CD4-positive, alpha-beta T cell treated with Interleukin-2 at 100 ng/mL for 4 hours (primary cell): ENCODE measurements around the gene NKD1.

Experiments
- DNase-seq: peaks from one replicate; pipeline ENCODE4 v3.0.0-alpha.2; 2020; ENCODE audit warnings: low spot score

The NKD1 gene

DNA sequence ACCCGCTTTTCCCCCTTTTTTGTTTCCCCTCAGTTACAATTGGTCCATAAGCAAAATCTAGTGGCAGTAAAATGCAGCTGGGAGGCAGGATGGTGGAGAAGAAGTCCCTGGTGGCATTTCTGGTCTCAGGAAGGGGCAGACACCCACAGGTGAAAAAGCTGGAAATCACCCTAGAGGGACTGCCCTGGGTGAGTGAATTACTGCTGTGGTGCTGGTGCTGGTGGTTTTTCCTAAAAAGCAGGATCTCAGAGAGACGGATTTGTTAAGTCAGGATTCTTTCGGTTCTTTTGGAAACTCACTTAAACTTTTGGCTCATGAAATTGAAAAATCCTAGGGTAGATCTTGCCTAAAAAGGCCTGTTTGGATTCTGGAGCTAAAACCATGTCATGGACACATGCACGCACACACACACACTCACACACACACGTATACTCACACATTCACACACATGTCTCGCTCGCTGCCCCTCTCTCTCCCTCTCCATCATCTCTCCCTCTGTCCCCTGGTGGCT is 65.8 kb downstream of the NKD1 start:
- no peak for DNase-seq

DNA sequence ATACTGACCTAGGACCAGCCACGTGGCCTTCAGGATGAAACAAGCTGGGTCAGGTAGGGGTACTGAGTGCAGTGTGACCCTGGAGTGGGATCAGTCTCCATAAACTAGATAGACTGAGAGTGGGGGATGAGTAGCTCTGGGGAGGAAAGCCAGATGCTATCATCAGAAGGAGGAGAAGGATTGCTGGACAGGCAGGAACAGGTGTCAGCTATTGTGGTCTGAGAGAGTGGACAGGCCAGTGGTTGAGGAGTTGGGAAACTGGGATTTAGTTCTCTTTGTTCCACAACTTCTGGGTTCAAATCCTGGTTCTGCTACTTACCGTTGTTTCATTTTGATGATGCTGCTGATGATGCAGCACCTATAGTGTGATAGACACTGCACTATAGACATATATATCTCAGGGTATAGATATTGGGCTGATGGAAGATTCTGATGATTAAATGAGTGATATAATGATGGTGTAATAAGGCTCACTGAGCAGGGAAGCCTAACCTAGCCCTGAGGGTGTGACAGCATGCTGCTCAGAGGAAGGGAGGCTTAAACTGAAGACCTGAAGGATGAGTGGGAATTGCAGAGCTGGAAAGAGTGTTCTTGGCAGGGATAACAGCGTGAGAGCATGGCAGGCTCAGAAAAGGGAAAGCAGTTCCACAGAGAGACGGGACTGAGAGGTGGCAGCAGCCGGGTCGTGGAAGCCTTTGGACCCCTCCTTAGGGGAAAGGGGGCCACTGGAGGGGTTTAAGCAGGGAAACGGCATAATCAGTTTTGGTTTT is 66.9 kb downstream of the NKD1 start:
- no peak for DNase-seq

DNA sequence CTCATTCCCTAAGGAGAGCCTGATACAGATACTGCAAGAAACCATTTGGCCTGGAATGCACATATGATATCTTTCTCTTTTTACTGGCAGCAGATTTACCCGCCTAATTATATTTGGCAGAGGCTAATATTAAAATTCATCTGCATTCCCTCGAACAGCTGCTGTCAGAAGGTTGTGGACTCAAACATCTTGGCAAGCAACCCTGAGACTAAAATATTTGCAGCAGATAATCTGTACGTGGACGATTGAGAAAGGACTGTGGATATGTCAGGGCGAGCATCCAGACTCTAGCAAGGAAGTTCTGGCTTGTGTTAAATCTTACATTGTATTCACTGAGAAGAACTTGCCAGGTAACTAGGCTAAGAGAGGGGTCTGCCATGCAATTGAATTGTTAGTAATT is 67.7 kb downstream of the NKD1 start:
- DNase-seq: no peak

DNA sequence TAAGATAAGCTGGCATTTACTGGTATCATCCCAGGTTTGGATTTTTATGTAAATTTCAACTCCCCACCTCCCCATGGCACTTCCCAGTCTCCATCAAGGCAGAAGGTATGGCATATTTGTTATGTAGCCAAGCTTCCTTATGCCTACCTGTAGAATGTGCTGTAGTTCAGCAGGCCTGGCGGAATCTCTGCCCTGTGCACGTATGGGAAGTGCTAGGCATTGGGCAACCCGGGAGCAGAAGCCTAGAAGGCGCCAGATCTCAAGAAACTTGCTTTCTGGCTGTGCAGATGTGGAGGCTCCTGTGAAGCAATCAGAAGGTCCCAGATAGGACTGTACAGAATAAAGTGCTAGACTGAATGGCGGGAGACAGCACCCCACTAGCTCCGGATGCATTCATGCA is 68.2 kb downstream of the NKD1 start:
- DNase-seq: no peak

DNA sequence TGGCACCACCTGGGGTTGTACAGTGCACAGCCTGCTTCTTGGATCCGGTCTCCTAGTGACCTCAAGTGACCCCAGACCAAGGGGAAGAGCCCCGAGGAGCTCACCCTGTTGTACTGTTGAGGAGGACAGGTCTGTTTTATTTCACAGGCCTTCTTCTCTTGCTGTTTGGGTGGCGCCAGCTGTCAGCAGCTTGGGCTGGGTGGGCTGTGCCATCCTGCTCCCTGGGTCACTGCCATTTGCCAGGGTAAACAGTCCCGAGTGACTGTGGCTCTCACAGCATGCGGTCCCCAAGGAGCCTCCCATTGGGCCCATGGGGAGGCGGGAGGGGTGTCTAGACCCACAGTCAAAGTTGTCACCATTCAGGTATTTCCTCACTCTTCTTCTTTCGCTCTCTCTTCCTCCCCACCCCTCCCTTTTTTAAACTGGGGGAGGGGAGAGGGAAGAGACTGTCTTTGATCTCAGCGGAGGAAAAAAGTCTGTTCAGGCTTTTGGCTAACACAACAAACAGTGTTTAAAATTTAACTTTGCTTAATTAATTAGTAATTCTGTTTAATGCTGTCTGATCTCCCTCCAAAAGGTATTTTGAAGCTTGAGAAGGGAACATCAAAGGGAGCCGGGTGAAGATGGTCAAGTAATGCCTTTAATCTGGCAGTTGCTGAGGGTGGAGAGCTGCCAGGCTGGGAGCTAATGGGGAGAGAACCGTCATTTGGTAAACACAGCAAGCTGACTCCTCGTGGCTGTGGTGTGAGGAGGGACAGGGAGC is 68.9 kb downstream of the NKD1 start:
- DNase-seq: no peak

DNA sequence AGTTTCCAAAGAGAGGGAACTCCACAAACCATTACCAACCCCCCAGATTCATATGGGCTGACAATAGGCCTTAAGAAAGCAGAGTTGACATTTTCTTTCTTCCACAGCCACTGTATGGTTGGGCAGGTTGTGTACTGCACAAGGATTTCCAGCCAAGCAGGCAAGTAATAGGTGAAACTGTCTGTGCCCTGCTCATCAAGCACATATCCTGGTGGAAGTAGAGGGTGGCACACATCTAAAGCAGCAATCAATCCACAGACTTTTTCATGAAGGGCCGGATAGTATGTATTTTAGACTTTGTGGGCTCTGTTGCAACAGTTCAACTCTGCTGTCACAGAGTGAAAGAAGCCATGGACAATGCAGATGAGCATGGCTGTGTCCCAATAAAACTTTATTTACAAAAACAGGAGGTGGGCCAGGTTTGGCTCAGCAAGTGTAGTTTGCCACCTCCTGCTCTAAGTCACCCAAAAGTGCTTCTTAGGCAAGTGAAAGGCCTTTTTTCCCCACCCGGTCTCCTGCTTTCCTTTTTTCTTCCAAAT is 69.5 kb downstream of the NKD1 start:
- no peak for DNase-seq

DNA sequence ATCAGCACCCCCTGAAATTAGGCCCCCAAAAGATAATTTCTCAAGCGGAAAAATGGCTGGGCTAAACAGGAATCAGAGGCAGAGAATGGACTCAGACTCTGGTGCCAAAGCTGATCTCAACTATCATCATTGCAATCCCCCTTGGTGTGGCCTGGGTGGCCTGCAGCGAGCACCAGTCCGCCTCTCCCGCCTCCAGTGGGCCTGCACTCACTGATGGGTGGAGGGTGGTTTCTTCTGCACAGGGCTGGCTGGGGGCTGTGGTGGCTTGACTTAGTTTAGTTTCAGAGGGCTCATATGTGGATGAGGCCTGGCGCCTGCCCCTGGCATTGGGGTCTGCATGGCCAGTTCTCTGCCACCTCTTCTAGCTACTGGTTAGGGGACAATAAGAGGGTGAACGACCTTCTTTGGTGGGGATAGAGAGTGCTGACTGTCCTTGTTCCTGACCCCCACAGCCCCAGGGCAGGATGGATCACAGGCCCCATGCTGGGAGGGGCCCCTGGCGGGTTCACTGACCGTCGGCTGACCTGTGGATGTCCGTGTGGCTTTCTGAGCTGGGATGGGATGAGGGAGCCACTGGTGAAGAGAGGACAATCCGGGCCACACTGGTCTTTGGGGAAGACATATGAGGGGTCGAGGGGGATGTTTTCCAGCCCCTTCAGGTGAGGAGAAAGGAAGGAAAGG is 70.2 kb downstream of the NKD1 start:
- DNase-seq: no peak

DNA sequence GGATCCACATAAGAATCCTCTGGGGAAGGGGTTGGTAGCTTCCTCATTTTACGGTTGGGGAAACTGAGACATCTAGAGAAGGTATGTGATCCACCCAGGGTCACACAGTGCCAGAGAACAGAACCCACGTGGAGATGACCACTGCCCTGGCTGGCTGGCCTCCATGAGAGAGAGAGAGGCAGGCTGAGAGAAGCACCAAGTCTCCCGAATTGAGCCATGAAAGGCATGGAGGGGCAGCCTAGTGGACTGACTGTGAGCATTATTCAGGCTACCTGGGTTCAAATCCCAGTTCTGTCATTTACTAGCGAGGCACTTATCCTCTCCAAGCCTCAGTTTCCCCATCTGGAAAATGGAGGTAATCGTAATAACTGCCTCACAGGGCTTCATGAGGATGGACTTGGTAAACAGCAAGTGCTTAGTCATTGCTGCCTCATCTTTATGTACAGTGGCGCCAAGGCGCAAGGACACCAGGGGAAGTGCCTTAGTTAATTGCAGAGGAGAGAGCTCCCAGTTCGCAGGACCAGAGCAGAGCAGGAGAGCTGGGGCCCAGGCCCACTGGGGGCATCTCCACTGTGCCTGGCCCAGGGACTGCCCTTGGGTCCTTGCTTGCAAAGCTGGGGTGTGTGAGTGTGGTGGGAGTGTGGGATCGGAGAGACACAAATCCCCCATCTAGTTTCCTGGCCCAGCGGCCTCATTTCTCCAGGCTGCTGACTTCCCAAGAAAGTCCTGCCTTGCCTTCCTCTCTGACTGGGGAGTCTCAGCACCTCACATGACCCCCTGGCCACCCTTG is 71.7 kb downstream of the NKD1 start:
- DNase-seq: no peak

DNA sequence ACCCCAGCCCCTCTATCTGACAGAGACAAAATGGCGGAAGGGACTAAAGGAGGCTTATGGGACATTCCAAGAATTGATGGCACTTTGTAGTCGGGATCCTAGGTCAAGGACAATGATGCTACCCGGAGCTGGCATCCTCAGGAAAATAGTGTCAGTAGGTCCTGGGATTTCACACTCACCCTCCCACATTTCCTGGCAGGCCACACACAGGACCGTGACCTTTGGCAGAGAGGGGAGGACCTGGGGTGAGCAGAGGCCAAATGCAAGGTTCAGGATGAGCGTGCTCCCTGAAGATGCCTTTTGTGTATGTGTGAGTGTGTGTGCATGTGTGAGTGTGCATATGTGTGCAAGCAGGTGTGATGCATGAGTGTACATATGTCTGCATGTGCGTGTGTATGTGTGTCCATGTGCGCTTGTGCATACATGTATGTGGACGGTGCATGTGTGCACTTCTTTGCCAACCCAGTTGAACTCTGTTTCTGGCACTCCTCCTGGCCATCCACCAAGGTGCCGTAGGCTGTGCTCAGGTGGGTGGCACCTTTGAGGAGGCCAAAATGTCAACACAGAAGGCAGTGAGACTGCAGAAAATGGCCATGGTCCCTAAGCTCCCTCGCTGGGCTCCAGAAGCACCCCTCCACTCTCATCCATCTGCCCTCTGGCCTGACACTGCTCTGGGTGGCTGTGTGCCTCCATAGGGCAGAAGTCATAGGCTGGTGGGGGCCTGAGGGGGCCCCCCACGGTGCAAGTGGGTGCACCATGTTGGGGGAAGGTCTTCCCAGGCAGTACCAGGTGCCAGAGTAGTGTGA is 72.7 kb downstream of the NKD1 start:
- DNase-seq: no peak

DNA sequence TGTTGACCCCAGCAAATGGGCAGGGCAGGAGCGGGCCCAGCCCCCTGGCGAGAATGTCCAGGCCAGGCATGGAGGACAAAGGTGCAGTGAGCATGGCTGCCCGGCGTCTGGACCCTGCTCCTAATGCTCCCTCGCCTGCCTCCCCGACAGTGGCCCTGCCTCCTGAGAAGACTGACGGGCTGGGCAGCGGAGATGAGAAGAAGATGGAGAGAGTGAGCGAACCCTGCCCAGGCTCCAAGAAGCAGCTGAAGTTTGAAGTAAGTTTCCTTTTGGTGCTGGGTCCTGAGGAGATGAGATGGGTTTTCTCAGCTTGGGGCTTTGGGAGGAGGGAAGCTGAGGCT is 73.2 kb downstream of the NKD1 start:
- no peak for DNase-seq

DNA sequence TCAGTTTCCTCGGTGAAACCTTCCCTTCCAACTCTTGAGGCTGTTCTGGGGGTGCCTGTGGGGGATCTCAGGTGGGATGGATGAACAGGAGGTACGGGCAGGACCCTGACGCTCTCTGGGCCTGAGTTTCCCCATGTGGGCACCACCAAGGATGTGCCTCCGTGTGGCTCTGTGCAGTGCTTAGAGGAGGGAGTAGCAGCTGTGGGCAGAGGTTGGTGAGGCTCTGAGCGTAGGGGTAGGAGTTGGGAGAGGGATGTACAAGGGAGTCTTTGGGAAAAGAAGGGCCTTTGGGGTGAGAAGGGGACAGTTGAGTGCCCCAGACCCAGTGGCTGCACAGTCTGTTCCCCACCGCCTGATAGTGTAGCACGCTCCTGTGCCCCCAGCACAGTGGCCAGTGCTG is 73.8 kb downstream of the NKD1 start:
- no peak for DNase-seq

DNA sequence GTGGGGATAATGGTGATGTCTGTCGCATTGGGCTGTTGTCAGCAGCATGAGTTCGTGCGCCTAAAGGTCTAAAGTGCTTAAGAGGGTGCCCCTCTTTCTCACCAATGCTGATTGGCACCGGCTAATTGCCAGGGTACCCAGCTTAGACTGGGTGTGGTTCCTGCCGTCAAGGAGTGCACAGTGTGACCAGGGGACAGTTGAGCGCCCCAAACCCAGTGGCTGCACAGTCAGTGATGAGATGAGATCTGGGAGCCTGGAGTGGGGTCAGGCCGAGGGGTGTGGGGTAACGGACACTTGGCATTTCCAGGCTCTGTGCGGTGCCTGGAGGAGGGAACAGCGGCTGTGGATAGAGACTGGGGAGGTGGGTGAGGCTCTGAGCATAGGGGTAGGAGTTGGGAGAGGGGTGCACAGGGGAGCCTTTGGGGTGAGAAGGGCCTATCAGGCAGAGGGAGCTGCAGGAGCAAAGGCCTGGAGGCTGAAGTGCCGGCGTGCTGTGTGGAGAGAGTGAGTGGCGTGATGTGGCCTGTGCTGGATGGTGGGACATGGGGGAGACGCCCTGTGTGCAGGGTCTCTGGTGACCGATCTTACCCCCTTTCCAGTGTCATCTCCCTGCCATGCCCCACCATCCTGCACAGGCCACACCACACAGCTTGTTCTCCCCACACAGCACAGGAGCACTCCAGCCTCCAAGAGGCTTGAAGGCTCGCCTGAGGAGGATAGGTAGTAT is 74.6 kb downstream of the NKD1 start:
- no peak for DNase-seq

DNA sequence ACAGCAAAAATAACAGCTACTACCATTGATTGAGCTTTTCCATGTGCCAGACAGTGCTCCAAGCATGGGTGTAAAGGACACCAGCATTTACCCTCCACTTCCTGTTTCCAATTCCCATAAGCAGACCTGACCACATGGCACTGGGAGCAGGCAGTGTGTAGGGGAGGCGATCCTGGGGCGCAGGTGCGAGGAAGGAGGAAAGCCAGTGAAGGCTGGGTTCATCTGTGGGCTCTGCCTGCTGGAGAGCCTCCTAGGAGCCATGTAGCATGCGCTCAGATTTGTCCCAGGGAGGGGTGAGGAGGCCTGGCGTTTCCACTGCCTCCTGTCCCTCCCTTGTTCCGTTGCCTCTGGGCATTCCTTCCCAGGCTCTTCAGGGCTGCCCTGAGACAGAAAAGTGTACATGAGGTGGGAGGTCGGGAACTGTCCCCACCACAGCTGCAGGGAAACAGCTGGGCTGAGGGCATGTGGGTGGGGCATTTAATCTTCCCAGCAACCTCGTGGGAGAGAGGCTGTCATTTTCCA is 76.3 kb downstream of the NKD1 start:
- no peak for DNase-seq

DNA sequence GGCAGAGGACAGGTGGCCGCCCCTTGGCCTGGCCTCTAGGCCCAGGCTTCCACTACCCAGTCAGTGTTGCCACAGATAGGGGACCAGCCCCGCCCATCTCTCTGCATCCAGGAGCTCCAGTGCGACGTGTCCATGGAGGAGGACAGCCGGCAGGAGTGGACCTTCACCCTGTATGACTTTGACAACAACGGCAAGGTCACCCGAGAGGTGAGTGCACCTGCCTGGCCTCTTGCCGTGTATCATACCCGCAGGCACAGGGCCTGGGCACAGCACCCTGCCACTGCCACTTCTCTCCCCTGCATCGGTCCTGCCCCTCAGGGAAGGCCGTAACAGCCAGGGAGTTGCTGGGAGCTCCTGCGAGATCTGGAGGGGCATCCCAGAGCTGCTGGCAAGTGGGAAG is 77.2 kb downstream of the NKD1 start:
- DNase-seq: no peak

DNA sequence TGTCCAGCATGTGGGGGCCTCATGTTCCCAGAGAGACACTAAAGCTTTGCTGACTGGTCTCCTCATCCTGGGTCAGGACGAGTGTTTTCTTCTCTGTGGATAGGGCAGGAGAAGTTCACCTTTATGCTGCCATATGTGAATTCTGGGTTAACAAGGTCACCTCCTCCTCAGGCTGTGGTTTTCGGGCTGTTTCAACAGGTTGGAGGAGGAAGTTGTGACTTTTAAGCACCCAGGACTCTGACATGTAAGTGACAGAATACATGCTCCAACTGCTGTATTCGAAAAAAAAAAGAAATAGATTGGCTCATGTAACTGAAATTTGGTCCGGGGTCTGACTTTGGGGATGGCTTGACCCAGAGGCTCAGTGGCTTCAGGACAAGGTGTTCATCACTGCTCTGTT is 78.7 kb downstream of the NKD1 start:
- DNase-seq: no peak

DNA sequence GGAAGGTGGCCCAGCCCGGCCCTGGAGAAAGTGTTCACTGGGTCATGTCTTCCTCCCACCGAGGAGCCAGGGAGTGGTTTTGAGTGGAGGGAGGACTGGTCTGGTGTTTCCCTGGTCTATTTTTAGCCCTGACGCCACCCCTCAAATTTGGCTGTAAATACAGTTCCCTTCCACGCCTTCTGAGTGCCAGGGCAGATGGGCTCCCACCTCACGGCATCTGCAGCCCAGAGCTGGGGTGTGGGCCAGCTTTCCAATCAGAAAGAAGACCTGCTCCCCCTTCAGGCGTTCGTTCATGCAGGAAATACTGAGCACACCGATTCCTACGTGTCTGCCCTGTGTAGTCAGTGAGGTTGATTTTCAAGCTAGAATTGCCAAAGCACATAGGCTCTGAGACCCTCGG is 79.2 kb downstream of the NKD1 start:
- DNase-seq: peak; percentile 43

DNA sequence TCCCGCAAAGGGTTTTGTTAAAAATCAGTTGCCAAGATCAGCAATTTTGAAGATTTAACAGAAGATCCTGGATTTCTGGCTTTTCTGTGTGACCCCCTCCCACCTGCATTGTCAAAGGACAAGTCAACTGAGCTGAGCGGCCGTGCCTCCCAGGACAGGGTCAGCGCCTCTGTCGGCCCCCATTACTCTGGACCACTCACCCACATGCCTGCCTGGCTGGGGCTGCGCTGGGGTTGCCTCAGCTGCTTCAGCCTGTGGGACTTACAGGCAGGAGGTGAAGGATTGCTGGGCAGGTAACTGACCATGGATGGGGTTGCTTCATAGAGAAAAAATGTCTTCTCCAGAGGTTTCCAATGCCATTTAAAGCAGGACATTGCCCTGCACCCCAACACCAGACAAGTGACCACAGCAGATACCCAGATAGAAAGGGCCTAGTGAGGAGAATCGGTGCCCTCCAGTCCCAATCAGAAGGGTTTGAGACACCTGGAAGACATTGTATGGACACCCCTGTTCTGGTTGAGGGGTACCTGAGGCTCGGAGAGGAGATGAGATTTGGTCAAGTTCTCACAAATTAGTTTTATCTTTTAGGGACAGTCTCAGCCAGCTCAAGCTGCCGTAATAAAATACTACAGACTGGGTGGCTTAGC is 80.1 kb downstream of the NKD1 start:
- DNase-seq: no peak

DNA sequence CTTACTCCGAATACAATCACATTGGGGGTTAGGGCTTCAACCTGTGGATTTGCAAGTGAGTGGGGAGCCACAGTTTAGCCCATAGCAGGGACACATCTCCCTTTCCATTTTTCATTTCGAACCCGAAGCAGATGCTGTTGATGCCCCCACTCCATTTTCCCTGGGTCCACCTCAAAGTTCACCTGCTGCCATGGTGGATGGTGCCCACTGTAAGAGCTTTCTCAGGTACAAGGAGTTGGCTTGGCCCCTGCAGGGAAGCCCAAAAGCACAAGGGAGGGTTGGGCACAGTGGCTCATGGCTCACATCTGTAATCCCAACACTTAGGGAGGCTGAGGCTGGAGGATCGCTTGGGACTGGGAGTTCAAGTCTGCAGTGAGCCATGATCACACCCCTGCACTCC is 81.1 kb downstream of the NKD1 start:
- DNase-seq: no peak

DNA sequence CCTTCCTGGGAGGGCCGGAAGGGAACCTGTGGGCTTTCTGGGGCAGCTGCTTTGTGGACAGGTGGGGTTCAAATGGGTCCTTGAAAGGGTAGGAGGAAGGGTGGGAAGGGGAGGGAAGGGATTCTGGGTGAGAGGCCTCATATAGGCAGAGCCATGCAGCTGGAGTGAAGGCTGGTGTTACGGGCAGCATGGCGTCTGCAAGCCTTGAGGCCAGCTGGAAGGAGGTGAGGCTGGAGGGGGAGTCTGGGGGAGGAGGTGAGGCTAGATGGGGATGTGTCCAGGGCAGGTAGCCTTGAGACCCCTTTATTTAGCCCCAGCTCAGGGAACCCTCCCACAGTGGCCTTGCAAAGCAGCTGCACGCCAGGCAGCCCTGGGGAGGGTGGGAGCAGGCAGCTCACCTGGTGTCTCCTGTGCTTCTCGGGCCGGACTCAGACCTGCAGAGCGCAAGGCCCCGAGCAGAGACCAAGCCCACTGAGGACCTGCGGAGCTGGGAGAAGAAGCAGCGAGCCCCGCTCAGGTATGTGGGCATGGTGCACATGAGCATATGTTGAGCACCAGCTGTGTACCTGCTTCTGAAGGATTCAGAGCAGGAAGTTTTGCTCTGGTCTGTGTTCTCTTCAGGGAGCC is 82.3 kb downstream of the NKD1 start:
- no peak for DNase-seq
